Measurements from ENCODE around the gene SPACA5.
A peak's percentile ranks its signal among the peaks of the same experiment; 100 is the strongest.
"Not testable (repeated sequence)": the region's sequence is repeated elsewhere in the genome, so short reads cannot be mapped to it uniquely, and the experiment has no call there.

SPACA5 gene

GRCh38 chrX:48021026-48021900, 14.5 kb downstream of the SPACA5 start:
- H3K27me3 ChIP-seq (ENCODE audit: control insufficient read depth in 1 of 2, insufficient read depth in 2 of 2, low read length in 2 of 2), result no peaks in the 10 kb centered on the region
- peak overlapping the region; percentile 92 for H3K27ac ChIP-seq (ENCODE audit: low read length)
- H3K4me3 ChIP-seq (ENCODE audit: low read length in 2 of 2), result peak overlapping the region; percentile 82 to 83
- peaks cover 0 to 3% of the 10 kb centered on the region in 2 donors for H3K9me3 ChIP-seq (ENCODE audit: control insufficient read depth in 2 of 2, low read length in 2 of 2)
- peak overlapping the region; percentile 84 to 95 for H3K9ac ChIP-seq (ENCODE audit: low read length in 2 of 2)
- H3K4me1 ChIP-seq (ENCODE audit: control insufficient read depth, insufficient read depth, low read length), result peaks cover 1% of the 10 kb centered on the region
- no peaks in the 10 kb centered on the region for H3K36me3 ChIP-seq (ENCODE audit: control insufficient read depth in 2 of 2, insufficient read depth in 2 of 2, low read length in 2 of 2)

- peak overlapping the region in 1 of 2 donors; percentile 82 for H3K4me3 ChIP-seq (ENCODE audit: low read length in 2 of 2)
- no peak overlapping the region for H3K9ac ChIP-seq (ENCODE audit: low read length in 2 of 2)
- H3K4me1 ChIP-seq (ENCODE audit: control insufficient read depth, insufficient read depth, low read length), result peaks cover 5% of the 10 kb centered on the region
- no peaks in the 10 kb centered on the region for H3K36me3 ChIP-seq (ENCODE audit: control insufficient read depth in 2 of 2, insufficient read depth in 2 of 2, low read length in 2 of 2)
- H3K9me3 ChIP-seq (ENCODE audit: control insufficient read depth in 2 of 2, low read length in 2 of 2), result peaks cover 0 to 3% of the 10 kb centered on the region in 2 donors
- no peaks in the 10 kb centered on the region for H3K27me3 ChIP-seq (ENCODE audit: control insufficient read depth in 1 of 2, insufficient read depth in 2 of 2, low read length in 2 of 2)
- H3K27ac ChIP-seq (ENCODE audit: low read length), result no peak overlapping the region
Observed at GRCh38 chrX:48022100-48022499, 15.3 kb downstream of the SPACA5 start.

DNA sequence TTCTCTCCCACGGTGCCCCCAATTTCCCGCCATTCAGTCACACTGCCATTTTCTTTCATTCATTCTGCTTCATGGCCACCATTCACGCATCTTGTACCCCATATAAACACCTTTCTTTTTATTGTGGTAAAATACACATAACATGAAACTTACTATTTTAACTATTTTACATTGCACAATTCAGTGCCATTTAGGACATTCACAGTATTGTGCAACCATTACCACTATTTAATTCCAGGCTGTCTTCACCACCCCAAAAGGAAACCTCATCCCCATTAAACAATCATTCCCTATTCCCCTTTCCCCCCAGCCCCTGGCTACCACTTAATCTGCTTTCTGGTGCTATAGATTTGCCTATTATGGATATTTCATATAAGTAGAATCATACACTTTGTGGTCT, 15.9 kb downstream of the SPACA5 start:
- Histone ChIP-seq H3K27ac (ENCODE audit: low read length) (no peak overlapping the region), H3K9me3 (ENCODE audit: control insufficient read depth in 2 of 2, low read length in 2 of 2) (peaks cover 0 to 3% of the 10 kb centered on the region in 2 donors), H3K27me3 (ENCODE audit: control insufficient read depth in 1 of 2, insufficient read depth in 2 of 2, low read length in 2 of 2) (no peaks in the 10 kb centered on the region), H3K4me1 (ENCODE audit: control insufficient read depth, insufficient read depth, low read length) (peaks cover 5% of the 10 kb centered on the region), H3K9ac (ENCODE audit: low read length in 2 of 2) (no peak overlapping the region), H3K4me3 (ENCODE audit: low read length in 2 of 2) (no peak overlapping the region), H3K36me3 (ENCODE audit: control insufficient read depth in 2 of 2, insufficient read depth in 2 of 2, low read length in 2 of 2) (no peaks in the 10 kb centered on the region)

DNA sequence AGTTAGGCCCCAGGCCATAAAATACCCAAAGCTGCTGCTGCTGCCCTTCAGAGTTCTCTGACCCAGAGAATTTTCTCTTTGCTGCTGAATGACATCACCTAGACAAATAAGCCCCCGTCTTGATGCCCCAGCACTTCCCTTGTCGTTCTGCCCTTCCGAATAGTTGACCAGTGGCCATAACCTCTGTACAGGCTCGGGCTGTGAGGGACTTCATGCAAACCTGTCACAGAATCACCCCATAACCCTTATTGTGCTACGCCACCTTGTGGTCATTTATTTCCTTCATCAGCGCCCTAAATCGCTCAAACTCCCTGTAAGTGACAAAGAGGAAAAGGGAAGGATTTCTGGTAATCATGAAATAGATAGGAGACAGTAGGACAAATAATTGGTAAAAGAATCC, 18.8 kb downstream of the SPACA5 start:
- no peak overlapping the region for H3K27ac ChIP-seq (ENCODE audit: low read length)

GRCh38 chrX:48027545-48027944, 20.8 kb downstream of the SPACA5 start:
- not testable (repeated sequence) for H3K4me1 ChIP-seq (ENCODE audit: control insufficient read depth, insufficient read depth, low read length); H3K27me3 ChIP-seq (ENCODE audit: control insufficient read depth in 1 of 2, insufficient read depth in 2 of 2, low read length in 2 of 2); H3K4me3 ChIP-seq (ENCODE audit: low read length in 2 of 2); H3K9me3 ChIP-seq (ENCODE audit: control insufficient read depth in 2 of 2, low read length in 2 of 2); H3K9ac ChIP-seq (ENCODE audit: low read length in 2 of 2); H3K36me3 ChIP-seq (ENCODE audit: control insufficient read depth in 2 of 2, insufficient read depth in 2 of 2, low read length in 2 of 2); H3K27ac ChIP-seq (ENCODE audit: low read length)

More for the DNA sequence above, 18.8 kb downstream of the SPACA5 start:
- Histone ChIP-seq H3K36me3 (ENCODE audit: control insufficient read depth in 2 of 2, insufficient read depth in 2 of 2, low read length in 2 of 2) (peaks cover 0 to 2% of the 10 kb centered on the region in 2 donors), H3K4me1 (ENCODE audit: control insufficient read depth, insufficient read depth, low read length) (peaks cover 5% of the 10 kb centered on the region), H3K27me3 (ENCODE audit: control insufficient read depth in 1 of 2, insufficient read depth in 2 of 2, low read length in 2 of 2) (no peaks in the 10 kb centered on the region), H3K9ac (ENCODE audit: low read length in 2 of 2) (peak overlapping the region; percentile 21 to 38), H3K9me3 (ENCODE audit: control insufficient read depth in 2 of 2, low read length in 2 of 2) (peaks cover 0 to 3% of the 10 kb centered on the region in 2 donors), H3K4me3 (ENCODE audit: low read length in 2 of 2) (no peak overlapping the region)

DNA sequence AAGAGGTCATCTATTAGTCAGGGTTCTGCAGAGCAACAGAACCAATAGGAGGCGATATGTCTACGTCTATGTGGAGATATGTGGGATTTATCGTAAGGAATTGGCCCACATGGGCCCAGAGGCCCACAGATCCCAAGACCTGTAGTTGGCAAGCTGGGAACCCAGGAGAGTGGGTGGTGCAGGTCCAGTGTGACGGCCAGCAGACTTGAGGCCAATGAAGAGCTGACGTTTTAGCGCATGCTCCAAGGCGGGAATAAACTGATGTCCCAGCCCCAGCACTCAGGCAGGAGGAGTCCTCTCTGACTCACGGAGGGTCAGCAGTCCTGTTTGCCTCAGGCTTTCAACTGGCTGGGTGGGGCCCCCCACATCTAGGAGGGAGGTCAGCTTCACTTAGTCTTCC, 21.3 kb downstream of the SPACA5 start:
- Histone ChIP-seq H3K36me3 (ENCODE audit: control insufficient read depth in 2 of 2, insufficient read depth in 2 of 2, low read length in 2 of 2) (peaks cover 0 to 2% of the 10 kb centered on the region in 2 donors), H3K27me3 (ENCODE audit: control insufficient read depth in 1 of 2, insufficient read depth in 2 of 2, low read length in 2 of 2) (peaks cover 0 to 2% of the 10 kb centered on the region in 2 donors), H3K27ac (ENCODE audit: low read length) (no peak overlapping the region), H3K4me1 (ENCODE audit: control insufficient read depth, insufficient read depth, low read length) (peaks cover 5% of the 10 kb centered on the region), H3K9ac (ENCODE audit: low read length in 2 of 2) (no peak overlapping the region), H3K4me3 (ENCODE audit: low read length in 2 of 2) (no peak overlapping the region), H3K9me3 (ENCODE audit: control insufficient read depth in 2 of 2, low read length in 2 of 2) (no peaks in the 10 kb centered on the region)

DNA sequence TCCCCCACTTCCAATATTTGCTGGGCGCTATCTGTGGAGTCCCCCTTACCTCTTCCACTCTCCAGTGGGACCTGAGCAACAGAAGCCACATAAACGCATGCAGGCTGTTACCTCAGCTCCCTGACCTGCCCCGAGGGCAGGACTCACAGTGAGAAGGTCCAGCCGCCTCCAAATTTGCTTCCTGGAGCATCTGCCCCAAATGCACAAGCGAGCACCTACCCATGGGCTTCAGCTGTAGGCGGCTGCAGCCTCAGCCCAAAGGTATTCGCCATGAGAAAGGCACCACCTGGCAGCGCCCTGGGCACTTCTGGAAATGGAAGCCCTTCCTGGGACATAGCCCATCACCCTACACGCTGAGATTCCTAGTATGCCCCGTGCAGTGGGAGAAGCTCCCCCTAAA, 23.4 kb downstream of the SPACA5 start:
- Histone ChIP-seq H3K27me3 (ENCODE audit: control insufficient read depth in 1 of 2, insufficient read depth in 2 of 2, low read length in 2 of 2) (peaks cover 0 to 2% of the 10 kb centered on the region in 2 donors), H3K4me3 (ENCODE audit: low read length in 2 of 2) (no peak overlapping the region), H3K9ac (ENCODE audit: low read length in 2 of 2) (no peak overlapping the region), H3K27ac (ENCODE audit: low read length) (no peak overlapping the region), H3K36me3 (ENCODE audit: control insufficient read depth in 2 of 2, insufficient read depth in 2 of 2, low read length in 2 of 2) (peaks cover 0 to 2% of the 10 kb centered on the region in 2 donors), H3K9me3 (ENCODE audit: control insufficient read depth in 2 of 2, low read length in 2 of 2) (no peaks in the 10 kb centered on the region), H3K4me1 (ENCODE audit: control insufficient read depth, insufficient read depth, low read length) (peaks cover 5% of the 10 kb centered on the region)

DNA sequence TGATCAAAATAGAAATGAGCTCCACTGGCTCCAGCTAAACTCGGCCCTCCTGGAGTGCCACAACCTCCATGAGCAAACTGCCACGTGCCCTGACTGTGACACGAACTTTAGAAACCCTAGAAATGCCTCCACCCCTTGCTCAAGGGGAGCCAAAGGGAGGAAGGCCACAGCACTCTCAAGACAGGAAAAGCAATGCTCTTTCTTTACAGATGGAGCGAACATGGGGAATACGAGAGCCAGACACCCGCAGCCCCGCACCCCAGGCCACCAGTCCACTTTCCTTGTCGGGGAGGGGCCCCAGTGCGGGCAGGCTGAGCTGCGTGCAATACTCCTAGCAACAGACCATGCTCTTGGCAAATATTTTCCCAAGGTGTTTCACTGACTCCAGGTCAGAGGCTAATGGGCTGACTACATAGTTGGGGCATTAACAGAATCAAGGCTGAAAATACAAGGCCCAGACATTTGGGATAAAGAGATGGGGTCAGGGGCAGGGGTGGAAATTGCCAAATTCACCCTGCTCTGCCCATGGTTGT, 23.9 kb downstream of the SPACA5 start:
- not testable (repeated sequence) for H3K36me3 ChIP-seq (ENCODE audit: control insufficient read depth in 2 of 2, insufficient read depth in 2 of 2, low read length in 2 of 2); H3K4me3 ChIP-seq (ENCODE audit: low read length in 2 of 2); H3K9ac ChIP-seq (ENCODE audit: low read length in 2 of 2); H3K27me3 ChIP-seq (ENCODE audit: control insufficient read depth in 1 of 2, insufficient read depth in 2 of 2, low read length in 2 of 2); H3K27ac ChIP-seq (ENCODE audit: low read length); H3K9me3 ChIP-seq (ENCODE audit: control insufficient read depth in 2 of 2, low read length in 2 of 2); H3K4me1 ChIP-seq (ENCODE audit: control insufficient read depth, insufficient read depth, low read length)

DNA sequence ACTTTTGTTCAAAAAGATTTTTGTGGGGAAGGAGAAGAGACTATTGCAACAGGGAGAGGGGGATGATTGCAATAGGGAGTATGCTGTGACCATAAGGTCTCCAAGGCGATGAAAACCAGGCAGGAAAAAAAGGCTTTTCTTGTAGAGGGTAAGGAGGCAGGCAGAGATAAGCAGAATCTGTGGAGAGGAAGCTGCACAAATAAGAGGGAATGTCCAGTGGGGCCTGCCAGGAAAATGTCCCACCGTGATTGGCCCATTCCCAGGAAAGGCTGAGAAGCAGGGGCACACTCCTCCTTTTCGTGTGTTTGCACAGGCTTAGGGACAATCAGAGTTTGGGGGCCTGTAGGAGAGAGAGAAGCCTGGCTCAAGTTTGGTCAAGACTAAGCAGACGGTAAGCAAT, 29.1 kb downstream of the SPACA5 start:
- no peak overlapping the region for H3K27ac ChIP-seq (ENCODE audit: low read length)

GRCh38 chrX:48043056-48043455, 36.3 kb downstream of the SPACA5 start:
- H3K27me3 ChIP-seq (ENCODE audit: control insufficient read depth in 1 of 2, insufficient read depth in 2 of 2, low read length in 2 of 2), result peaks cover 0 to 2% of the 10 kb centered on the region in 2 donors

More for the DNA sequence above, 29.1 kb downstream of the SPACA5 start:
- Histone ChIP-seq H3K36me3 (ENCODE audit: control insufficient read depth in 2 of 2, insufficient read depth in 2 of 2, low read length in 2 of 2) (no peaks in the 10 kb centered on the region), H3K27me3 (ENCODE audit: control insufficient read depth in 1 of 2, insufficient read depth in 2 of 2, low read length in 2 of 2) (peaks cover 0 to 2% of the 10 kb centered on the region in 2 donors), H3K9me3 (ENCODE audit: control insufficient read depth in 2 of 2, low read length in 2 of 2) (no peaks in the 10 kb centered on the region), H3K9ac (ENCODE audit: low read length in 2 of 2) (no peak overlapping the region), H3K4me3 (ENCODE audit: low read length in 2 of 2) (no peak overlapping the region), H3K4me1 (ENCODE audit: control insufficient read depth, insufficient read depth, low read length) (no peaks in the 10 kb centered on the region)

More at GRCh38 chrX:48043056-48043455, 36.3 kb downstream of the SPACA5 start:
- H3K4me1 ChIP-seq (ENCODE audit: control insufficient read depth, insufficient read depth, low read length), result no peaks in the 10 kb centered on the region
- H3K36me3 ChIP-seq (ENCODE audit: control insufficient read depth in 2 of 2, insufficient read depth in 2 of 2, low read length in 2 of 2), result no peaks in the 10 kb centered on the region
- H3K9me3 ChIP-seq (ENCODE audit: control insufficient read depth in 2 of 2, low read length in 2 of 2), result no peaks in the 10 kb centered on the region
- H3K27ac ChIP-seq (ENCODE audit: low read length), result no peak overlapping the region
- H3K9ac ChIP-seq (ENCODE audit: low read length in 2 of 2), result no peak overlapping the region
- H3K4me3 ChIP-seq (ENCODE audit: low read length in 2 of 2), result no peak overlapping the region
